Measurements from ENCODE around the gene SYT14.
"Not testable (repeated sequence)": the region's sequence is repeated elsewhere in the genome, so short reads cannot be mapped to it uniquely, and the experiment has no call there.

The SYT14 gene

DNA sequence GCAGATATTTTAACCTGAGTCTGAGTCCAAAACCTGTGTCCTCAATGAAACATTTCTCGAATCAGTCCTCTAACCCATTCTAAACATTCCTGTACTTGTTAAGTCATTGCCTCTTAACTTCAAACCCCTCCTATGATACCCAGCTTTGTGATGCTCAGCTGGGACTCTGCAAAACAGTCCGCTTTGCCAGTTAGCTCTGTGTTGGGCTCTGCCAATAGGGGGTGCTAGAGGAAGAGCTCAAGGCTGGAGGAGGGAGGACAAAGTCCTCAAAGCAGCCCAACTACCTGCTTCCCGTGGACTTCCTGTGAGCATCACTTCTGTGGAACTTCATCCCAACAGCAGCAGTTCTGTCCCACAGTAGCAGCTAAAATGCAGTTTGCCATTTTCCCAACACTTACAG is 38.1 kb upstream of the SYT14 start:
- no peaks in the 10 kb centered on the region for H3K27me3 ChIP-seq (ENCODE audit: insufficient read depth, low read depth)
- H3K4me3 ChIP-seq (IDR thresholded peaks at IDR 0.05; ENCODE audit: insufficient read depth, low read depth, low read length), result no peak overlapping the region
- no peaks in the 10 kb centered on the region for H3K4me1 ChIP-seq (ENCODE audit: low read depth, poor library complexity, severe bottlenecking)
- no peak overlapping the region for H3K27ac ChIP-seq
- peak; percentile 62 for TF ChIP-seq CTCF (conservative IDR thresholded peaks at IDR 0.05; ENCODE audit: low read depth, low read length)
- no peak overlapping the region for H3K9ac ChIP-seq
- H2AFZ ChIP-seq (ENCODE audit: low read depth), result no peak overlapping the region
- H4K20me1 ChIP-seq (ENCODE audit: insufficient read depth), result no peaks in the 10 kb centered on the region
- no peaks in the 10 kb centered on the region for H3K79me2 ChIP-seq (ENCODE audit: insufficient read depth, low read depth)
- no peak overlapping the region for H3K4me2 ChIP-seq
- H3K36me3 ChIP-seq (ENCODE audit: insufficient read depth), result no peaks in the 10 kb centered on the region

DNA sequence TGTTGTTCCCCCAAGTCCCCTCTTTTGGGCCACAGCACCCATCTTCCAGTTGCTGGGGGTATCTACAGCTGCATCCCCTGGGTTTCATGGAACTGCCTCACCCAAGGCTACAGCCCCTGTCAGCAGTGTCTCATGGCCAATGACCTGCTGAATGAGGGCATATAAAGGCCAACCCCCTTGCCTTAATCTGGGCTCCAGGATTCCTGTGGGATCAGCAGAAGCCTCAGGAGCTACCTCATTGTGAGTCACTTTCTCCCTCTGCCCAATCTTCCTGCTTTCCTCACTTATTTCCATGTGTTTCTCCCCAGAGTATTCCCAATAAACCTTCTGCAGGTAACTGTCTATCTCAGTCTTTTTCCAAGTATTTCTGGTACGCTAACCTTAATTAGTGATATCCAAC is 37.3 kb upstream of the SYT14 start:
- Histone ChIP-seq H3K9ac (no peak overlapping the region), H3K36me3 (ENCODE audit: insufficient read depth) (no peaks in the 10 kb centered on the region), H2AFZ (ENCODE audit: low read depth) (no peak overlapping the region), H3K4me1 (ENCODE audit: low read depth, poor library complexity, severe bottlenecking) (no peaks in the 10 kb centered on the region), H4K20me1 (ENCODE audit: insufficient read depth) (no peaks in the 10 kb centered on the region), H3K27me3 (ENCODE audit: insufficient read depth, low read depth) (no peaks in the 10 kb centered on the region), H3K4me2 (no peak overlapping the region), H3K4me3 (IDR thresholded peaks at IDR 0.05; ENCODE audit: insufficient read depth, low read depth, low read length) (no peak overlapping the region), H3K79me2 (ENCODE audit: insufficient read depth, low read depth) (no peaks in the 10 kb centered on the region), H3K27ac (no peak overlapping the region)
- TF ChIP-seq CTCF (conservative IDR thresholded peaks at IDR 0.05; ENCODE audit: low read depth, low read length), result no peak

DNA sequence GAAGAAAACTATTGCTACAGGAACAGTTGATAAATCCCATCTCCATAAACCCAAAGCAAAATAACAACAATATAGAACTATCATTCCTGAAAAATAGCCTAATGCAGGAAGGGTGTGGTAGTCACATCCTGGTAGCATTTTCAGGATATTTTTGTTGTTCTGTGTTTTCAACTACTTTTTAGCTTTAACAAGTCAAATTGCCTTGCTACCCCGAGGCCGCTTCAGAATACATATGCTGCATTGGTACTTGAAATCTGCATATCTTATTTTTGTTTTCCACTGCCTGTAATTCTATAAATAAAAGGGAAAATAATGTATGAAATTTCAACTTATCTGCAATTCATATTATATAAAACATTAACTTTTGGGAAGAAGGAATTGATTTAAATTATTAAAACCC is 36.8 kb upstream of the SYT14 start:
- H3K36me3 ChIP-seq (ENCODE audit: insufficient read depth), result no peaks in the 10 kb centered on the region
- H3K9ac ChIP-seq, result no peak overlapping the region
- no peaks in the 10 kb centered on the region for H3K4me1 ChIP-seq (ENCODE audit: low read depth, poor library complexity, severe bottlenecking)
- no peak for TF ChIP-seq CTCF (conservative IDR thresholded peaks at IDR 0.05; ENCODE audit: low read depth, low read length)
- H3K27me3 ChIP-seq (ENCODE audit: insufficient read depth, low read depth), result no peaks in the 10 kb centered on the region
- no peaks in the 10 kb centered on the region for H4K20me1 ChIP-seq (ENCODE audit: insufficient read depth)
- no peak overlapping the region for H3K27ac ChIP-seq
- no peak overlapping the region for H3K4me2 ChIP-seq
- H2AFZ ChIP-seq (ENCODE audit: low read depth), result no peak overlapping the region
- no peak overlapping the region for H3K4me3 ChIP-seq (IDR thresholded peaks at IDR 0.05; ENCODE audit: insufficient read depth, low read depth, low read length)
- no peaks in the 10 kb centered on the region for H3K79me2 ChIP-seq (ENCODE audit: insufficient read depth, low read depth)

DNA sequence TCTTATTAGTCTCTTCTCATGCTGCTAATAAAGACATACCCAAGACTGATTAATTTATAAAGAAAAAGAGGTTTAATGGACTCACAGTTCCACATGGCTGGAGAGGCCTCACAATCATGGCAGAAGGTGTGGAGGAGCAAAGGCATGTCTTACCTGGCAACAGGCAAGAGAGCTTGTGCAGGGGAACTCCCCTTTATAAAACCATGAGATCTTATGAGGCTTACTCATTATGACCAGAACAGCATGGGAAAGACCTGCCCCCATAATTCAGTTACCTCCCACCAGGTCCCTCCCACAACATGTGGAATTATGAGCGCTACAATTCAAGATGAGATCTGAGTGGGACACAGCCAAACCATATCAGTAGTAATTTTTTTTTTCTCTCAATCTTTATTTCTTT is 33.2 kb upstream of the SYT14 start:
- not testable (repeated sequence) for H3K27ac ChIP-seq; H3K27me3 ChIP-seq (ENCODE audit: insufficient read depth, low read depth); H3K4me1 ChIP-seq (ENCODE audit: low read depth, poor library complexity, severe bottlenecking); H3K36me3 ChIP-seq (ENCODE audit: insufficient read depth); H3K79me2 ChIP-seq (ENCODE audit: insufficient read depth, low read depth); H3K9ac ChIP-seq; H3K4me3 ChIP-seq (IDR thresholded peaks at IDR 0.05; ENCODE audit: insufficient read depth, low read depth, low read length); H4K20me1 ChIP-seq (ENCODE audit: insufficient read depth); H3K4me2 ChIP-seq; H2AFZ ChIP-seq (ENCODE audit: low read depth)

GRCh38 chr1:209911746-209912145 is 26.3 kb upstream of the SYT14 start:
- Histone ChIP-seq H2AFZ (ENCODE audit: low read depth) (no peak overlapping the region), H3K4me3 (IDR thresholded peaks at IDR 0.05; ENCODE audit: insufficient read depth, low read depth, low read length) (no peak overlapping the region), H3K4me2 (no peak overlapping the region), H4K20me1 (ENCODE audit: insufficient read depth) (no peaks in the 10 kb centered on the region), H3K27me3 (ENCODE audit: insufficient read depth, low read depth) (no peaks in the 10 kb centered on the region), H3K4me1 (ENCODE audit: low read depth, poor library complexity, severe bottlenecking) (no peaks in the 10 kb centered on the region), H3K9ac (no peak overlapping the region), H3K27ac (no peak overlapping the region), H3K79me2 (ENCODE audit: insufficient read depth, low read depth) (no peaks in the 10 kb centered on the region), H3K36me3 (ENCODE audit: insufficient read depth) (no peaks in the 10 kb centered on the region)
- TF ChIP-seq CTCF (conservative IDR thresholded peaks at IDR 0.05; ENCODE audit: low read depth, low read length), result no peak

Measured in KMS-11 (cell line).